DND-41 (cell line): ENCODE results near the gene NR3C1.

Experiments used
- ATAC-seq: fragments of 200-7000 bp; cut with Tn5 transposase; 3 replicates; pipeline ENCODE4 v1.9.1; 2021; ENCODE audit warnings: low read depth; ENCODE audit not compliant: insufficient read depth
- DNase-seq: peaks from one replicate; pipeline ENCODE4 v3.0.0-alpha.2; 2020
- H2AFZ ChIP-seq: 2 replicates; pipeline ENCODE4 v1.6.0; 2012; ENCODE audit warnings: low read depth, low read length
- H3K27ac ChIP-seq: 2 replicates; pipeline ENCODE4 v1.5.1; 2012; ENCODE audit warnings: low read length, inconsistent platforms
- H3K27me3 ChIP-seq: fragments of 200-600 bp; sonication (generic); 2 replicates; pipeline ENCODE4 v1.6.0; 2012; ENCODE audit warnings: low read length, mild to moderate bottlenecking, inconsistent platforms; ENCODE audit not compliant: insufficient read depth, poor library complexity
- H3K36me3 ChIP-seq: 2 replicates; pipeline ENCODE4 v1.5.1; 2012; ENCODE audit warnings: low read length, inconsistent platforms; ENCODE audit not compliant: insufficient read depth
- H3K4me1 ChIP-seq: 2 replicates; pipeline ENCODE4 v1.5.1; 2012; ENCODE audit warnings: mild to moderate bottlenecking, low read length; ENCODE audit not compliant: insufficient read depth
- H3K4me2 ChIP-seq: 2 replicates; pipeline ENCODE4 v1.6.0; 2012; ENCODE audit warnings: mild to moderate bottlenecking, moderate library complexity, low read length, inconsistent platforms; ENCODE audit not compliant: insufficient read depth
- H3K4me3 ChIP-seq, 2 experiments: fragments of 200-600 bp in 1 of 2; shearing (Covaris generic) in 1 of 2; 2 replicates each; pipeline ENCODE4 v1.5.1; 2012 to 2016; ENCODE audit warnings: inconsistent platforms in 2 of 2, low read length in 2 of 2, mild to moderate bottlenecking in 2 of 2, low read depth in 1 of 2, moderate library complexity in 1 of 2
- H3K79me2 ChIP-seq: 2 replicates; pipeline ENCODE4 v1.6.0; 2012; ENCODE audit warnings: low read length, inconsistent platforms; ENCODE audit not compliant: insufficient read depth
- H3K9ac ChIP-seq: 2 replicates; pipeline ENCODE4 v1.6.0; 2012; ENCODE audit warnings: low read depth, mild to moderate bottlenecking, inconsistent platforms, low read length, moderate library complexity
- H3K9me3 ChIP-seq: 2 replicates; pipeline ENCODE4 v1.5.1; 2012; ENCODE audit warnings: low read length, moderate library complexity, mild to moderate bottlenecking, inconsistent platforms; ENCODE audit not compliant: insufficient read depth, severe bottlenecking
- H4K20me1 ChIP-seq: 2 replicates; pipeline ENCODE4 v1.6.0; 2012; ENCODE audit warnings: low read length; ENCODE audit not compliant: insufficient read depth
- EZH2 ChIP-seq: IDR thresholded peaks from 3 replicates; pipeline ENCODE4 v1.6.1; 2012; ENCODE audit warnings: borderline replicate concordance, low read depth, mild to moderate bottlenecking, moderate library complexity, low read length, inconsistent platforms; ENCODE audit not compliant: severe bottlenecking
- TF ChIP-seq, protein P1 (sequence below): IDR thresholded peaks from 2 replicates; pipeline ENCODE4 v1.5.1; 2012; ENCODE audit warnings: borderline replicate concordance, low read length, moderate library complexity, mild to moderate bottlenecking; ENCODE audit not compliant: poor library complexity, severe bottlenecking; ENCODE audit errors: extremely low read depth

Gene NR3C1

GRCh38 chr5:143431789-143432188 lies 28.3 kb upstream of the NR3C1 start:
- Histone ChIP-seq H3K27me3 (no peaks in the 10 kb centered on the region), H3K36me3 (peaks cover 22% of the 10 kb centered on the region), H3K4me2 (peak overlapping the region; percentile 68), H3K9me3 (no peaks in the 10 kb centered on the region), H3K9ac (peak overlapping the region; percentile 86), H3K4me1 (peaks cover 78% of the 10 kb centered on the region), H3K27ac (peak overlapping the region; percentile 55), H4K20me1 (no peaks in the 10 kb centered on the region), H3K79me2 (peaks cover 81% of the 10 kb centered on the region), H3K4me3 (peak overlapping the region in 1 of 2 experiments; percentile 68; a peak in 2 of 4 replicates), H2AFZ (no peak overlapping the region)
- DNase-seq (no peak), ATAC-seq (no peak)
- no peak for TF ChIP-seq EZH2
- TF ChIP-seq, protein P1, sequence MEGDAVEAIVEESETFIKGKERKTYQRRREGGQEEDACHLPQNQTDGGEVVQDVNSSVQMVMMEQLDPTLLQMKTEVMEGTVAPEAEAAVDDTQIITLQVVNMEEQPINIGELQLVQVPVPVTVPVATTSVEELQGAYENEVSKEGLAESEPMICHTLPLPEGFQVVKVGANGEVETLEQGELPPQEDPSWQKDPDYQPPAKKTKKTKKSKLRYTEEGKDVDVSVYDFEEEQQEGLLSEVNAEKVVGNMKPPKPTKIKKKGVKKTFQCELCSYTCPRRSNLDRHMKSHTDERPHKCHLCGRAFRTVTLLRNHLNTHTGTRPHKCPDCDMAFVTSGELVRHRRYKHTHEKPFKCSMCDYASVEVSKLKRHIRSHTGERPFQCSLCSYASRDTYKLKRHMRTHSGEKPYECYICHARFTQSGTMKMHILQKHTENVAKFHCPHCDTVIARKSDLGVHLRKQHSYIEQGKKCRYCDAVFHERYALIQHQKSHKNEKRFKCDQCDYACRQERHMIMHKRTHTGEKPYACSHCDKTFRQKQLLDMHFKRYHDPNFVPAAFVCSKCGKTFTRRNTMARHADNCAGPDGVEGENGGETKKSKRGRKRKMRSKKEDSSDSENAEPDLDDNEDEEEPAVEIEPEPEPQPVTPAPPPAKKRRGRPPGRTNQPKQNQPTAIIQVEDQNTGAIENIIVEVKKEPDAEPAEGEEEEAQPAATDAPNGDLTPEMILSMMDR: no peak

GRCh38 chr5:143428738-143429420 lies 25.4 kb upstream of the NR3C1 start:
- no peak overlapping the region for H3K27ac ChIP-seq
- peaks cover 49% of the 10 kb centered on the region for H3K4me1 ChIP-seq
- ATAC-seq (no peak), DNase-seq (no peak)
- no peaks in the 10 kb centered on the region for H3K27me3 ChIP-seq
- H2AFZ ChIP-seq: no peak overlapping the region
- no peak overlapping the region for H3K4me3 ChIP-seq
- no peaks in the 10 kb centered on the region for H3K9me3 ChIP-seq
- no peak overlapping the region for H3K9ac ChIP-seq
- TF ChIP-seq EZH2: no peak
- TF ChIP-seq, protein P1: no peak
- peaks cover 93% of the 10 kb centered on the region for H3K79me2 ChIP-seq
- H4K20me1 ChIP-seq: no peaks in the 10 kb centered on the region
- H3K4me2 ChIP-seq: peak overlapping the region; percentile 4; the same call in 1 of the 2 replicates
- peaks cover 22% of the 10 kb centered on the region for H3K36me3 ChIP-seq

DNA sequence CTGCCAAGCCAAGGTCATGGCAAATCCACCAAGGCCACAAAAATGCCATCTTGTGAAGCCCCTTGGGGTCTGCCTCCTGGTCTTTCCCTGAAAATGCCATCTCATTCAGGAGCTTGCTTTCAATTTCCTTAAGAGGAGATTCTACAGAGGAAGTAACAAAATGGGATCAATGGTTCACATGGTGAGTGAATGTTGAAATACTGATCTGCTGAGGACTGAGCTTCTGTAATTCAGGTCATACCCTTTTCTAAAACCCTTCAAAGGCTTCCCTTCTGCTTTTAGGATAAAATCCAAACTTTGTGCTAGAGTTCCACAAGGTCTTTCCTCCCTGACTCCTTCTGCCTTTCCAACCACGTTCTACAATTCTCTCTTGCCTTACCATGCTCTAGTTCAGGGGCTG lies 24.7 kb upstream of the NR3C1 start:
- ATAC-seq (no peak), DNase-seq (no peak)
- H2AFZ ChIP-seq: no peak overlapping the region
- H3K36me3 ChIP-seq: peaks cover 22% of the 10 kb centered on the region
- H3K4me2 ChIP-seq: no peak overlapping the region; the same call in 1 of the 2 replicates
- no peak for TF ChIP-seq EZH2
- TF ChIP-seq, protein P1: no peak
- no peaks in the 10 kb centered on the region for H3K27me3 ChIP-seq
- H3K4me1 ChIP-seq: peaks cover 43% of the 10 kb centered on the region
- H3K27ac ChIP-seq: peak overlapping the region; percentile 33; the same call in 1 of the 2 replicates
- no peaks in the 10 kb centered on the region for H3K9me3 ChIP-seq
- H3K9ac ChIP-seq: no peak overlapping the region
- H3K4me3 ChIP-seq: no peak overlapping the region
- no peaks in the 10 kb centered on the region for H4K20me1 ChIP-seq
- H3K79me2 ChIP-seq: peaks cover 94% of the 10 kb centered on the region
